Neutrophil (primary cell): ENCODE measurements around the gene GRIK4.

Experiments used
- H3K27ac ChIP-seq: fragments of 200-600 bp; sonication (generic); 2 replicates; pipeline ENCODE4 v1.5.1; 2016; ENCODE audit warnings: mild to moderate bottlenecking, moderate library complexity
- H3K27me3 ChIP-seq: fragments of 200-600 bp; sonication (generic); 2 replicates; pipeline ENCODE4 v1.6.0; 2016; ENCODE audit warnings: mild to moderate bottlenecking
- H3K36me3 ChIP-seq: fragments of 200-600 bp; sonication (generic); 2 replicates; pipeline ENCODE4 v1.5.1; 2017
- H3K4me1 ChIP-seq, 2 experiments: fragments of 200-600 bp in 1 of 2; sonication (generic) in 1 of 2; 1 replicate in 1 of 2; 2 replicates in 1 of 2; pipeline versions ENCODE4 v1.5.1 to v1.6.1; 2013 to 2016; ENCODE audit warnings: low read depth in 1 of 2, low read length in 1 of 2, mild to moderate bottlenecking in 1 of 2, moderate library complexity in 1 of 2; ENCODE audit not compliant: control insufficient read depth in 1 of 2, insufficient read depth in 1 of 2
- H3K4me3 ChIP-seq, 2 experiments: fragments of 200-600 bp in 1 of 2; sonication (generic) in 1 of 2; 1 replicate in 1 of 2; 2 replicates in 1 of 2; pipeline ENCODE4 v1.5.1; 2013 to 2016; ENCODE audit warnings: low read depth in 1 of 2, low read length in 1 of 2, mild to moderate bottlenecking in 1 of 2, moderate library complexity in 1 of 2
- H3K9me3 ChIP-seq: fragments of 200-600 bp; sonication (generic); 2 replicates; pipeline ENCODE4 v1.5.1; 2016
- CTCF ChIP-seq: fragments of 200-600 bp; sonication (generic); IDR thresholded peaks from 2 replicates; pipeline ENCODE4 v1.5.1; 2016; ENCODE audit warnings: antibody characterized with exemption

GRIK4 gene

DNA sequence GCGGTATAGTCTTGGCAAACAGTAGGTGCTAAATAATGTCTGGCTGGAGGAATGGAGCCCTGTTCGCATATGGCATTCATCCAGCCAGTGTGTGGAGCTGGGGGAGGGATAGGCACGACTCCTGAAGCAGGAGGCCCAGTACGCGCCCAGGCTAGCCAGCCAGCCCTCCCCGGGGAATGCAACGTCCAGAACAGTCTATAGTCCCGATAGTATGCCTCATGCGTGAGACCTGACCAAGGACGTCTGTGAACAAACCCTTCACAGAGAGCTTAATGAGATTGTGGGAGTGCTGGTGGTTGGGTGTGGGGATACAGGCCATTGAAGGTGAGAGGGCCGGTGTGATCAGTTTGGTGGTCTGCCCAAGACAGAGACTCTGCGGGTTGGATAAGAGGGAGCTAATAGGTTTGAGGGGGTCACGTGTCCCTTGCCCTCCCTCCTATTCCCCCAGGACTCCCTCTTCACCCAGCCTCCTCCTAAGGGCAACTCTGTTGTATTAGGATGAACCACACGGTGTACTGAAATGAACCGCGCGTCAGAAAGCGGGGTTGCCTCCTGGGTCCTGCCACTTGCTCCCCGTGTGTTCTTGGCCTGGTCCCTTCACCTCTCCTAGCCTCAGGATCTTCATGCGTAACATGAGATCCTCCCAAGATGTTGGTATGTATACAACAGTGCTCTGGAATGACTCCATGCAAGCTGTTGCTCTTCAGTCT, 987 bp upstream of the GRIK4 start:
- Histone ChIP-seq H3K9me3 (no peaks in the 10 kb centered on the region), H3K4me1 (peaks cover 0 to 2% of the 10 kb centered on the region in 2 experiments), H3K4me3 (no peak overlapping the region), H3K36me3 (no peaks in the 10 kb centered on the region), H3K27me3 (peaks cover 97% of the 10 kb centered on the region), H3K27ac (no peak overlapping the region)
- TF ChIP-seq CTCF, result no peak

DNA sequence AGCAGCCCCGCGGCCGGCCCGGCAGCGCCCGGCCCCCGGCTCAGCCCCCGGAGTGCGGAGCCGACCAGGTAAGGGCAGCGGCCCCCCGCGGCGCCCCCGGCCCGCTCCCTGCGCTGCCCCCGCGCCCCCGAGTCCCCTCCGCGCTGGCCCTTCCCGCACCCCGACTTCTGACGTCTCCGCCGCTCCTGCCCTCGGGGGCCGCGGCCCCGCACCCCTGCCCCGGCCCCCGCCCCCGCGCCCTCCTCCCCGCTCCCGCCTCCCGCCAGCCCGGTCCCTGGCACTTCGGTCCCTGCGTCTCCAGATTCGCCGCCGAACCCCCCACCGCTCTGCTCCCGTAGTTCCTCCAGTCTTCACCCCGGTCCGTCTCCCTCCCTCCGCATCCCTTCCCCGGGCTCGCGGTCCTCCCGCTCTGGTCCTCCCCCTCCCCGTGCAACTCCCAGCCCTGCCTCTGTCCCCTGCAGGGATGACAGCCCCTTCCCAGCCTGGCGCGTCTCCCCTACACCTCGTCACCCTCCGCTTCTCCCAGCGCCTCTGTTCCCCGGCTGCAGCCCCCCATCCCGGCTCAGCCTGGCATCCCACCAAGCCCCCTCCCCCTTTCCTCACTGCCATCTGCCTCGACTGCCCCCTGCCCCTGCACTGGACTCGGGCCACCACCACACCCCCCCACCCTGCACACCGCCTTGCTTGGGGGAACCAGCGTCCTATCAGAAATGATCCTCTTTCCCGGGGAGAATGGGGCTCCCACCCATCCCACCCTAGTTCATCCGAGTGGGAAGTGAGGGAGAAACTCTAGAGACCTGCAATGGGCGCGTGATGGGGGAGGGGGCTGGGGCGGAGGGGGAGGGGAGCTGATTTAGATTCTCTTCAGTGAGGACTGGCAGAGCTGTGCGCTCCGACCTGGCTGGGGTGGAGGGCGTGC, 531 bp downstream of the GRIK4 start:
- Histone ChIP-seq H3K27me3 (peaks cover 97% of the 10 kb centered on the region), H3K4me3 (no peak overlapping the region), H3K27ac (no peak overlapping the region), H3K4me1 (peaks cover 0 to 2% of the 10 kb centered on the region in 2 experiments), H3K36me3 (no peaks in the 10 kb centered on the region), H3K9me3 (no peaks in the 10 kb centered on the region)
- TF ChIP-seq CTCF, result no peak

DNA sequence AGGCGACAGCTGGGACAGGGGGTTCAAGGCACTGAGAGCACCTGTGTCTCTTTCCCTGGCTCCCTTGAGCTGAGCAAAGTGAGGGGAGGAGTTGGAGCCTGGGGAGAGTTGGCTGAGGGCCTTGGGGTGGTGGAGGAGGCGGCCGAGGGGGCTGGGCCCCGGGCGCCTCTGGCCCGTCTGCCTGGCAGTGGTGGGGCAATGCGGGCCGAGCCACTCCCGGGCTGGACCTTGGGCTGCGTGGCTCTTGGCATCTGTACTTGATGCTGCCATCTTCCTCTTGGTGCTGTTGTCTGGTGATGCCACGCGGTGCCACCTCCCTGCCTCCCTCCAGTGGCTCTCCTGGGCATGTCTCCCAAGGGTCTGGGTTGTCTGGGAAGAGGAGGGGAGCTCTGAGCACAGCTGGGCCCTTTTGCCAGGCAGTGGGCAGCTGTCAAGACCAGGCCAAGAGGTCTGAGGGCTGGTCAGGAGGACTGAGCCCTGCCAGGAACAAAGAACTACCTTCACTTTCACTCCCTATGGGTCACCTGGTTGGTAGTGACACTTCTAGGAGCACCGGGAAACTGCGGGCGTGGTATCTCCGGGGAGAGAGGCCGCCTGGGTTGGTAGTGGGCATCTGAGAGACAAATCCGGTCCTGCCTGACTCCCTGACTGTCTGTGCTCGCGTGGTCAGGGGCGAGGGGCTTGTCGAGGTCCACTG, 1.3 kb downstream of the GRIK4 start:
- TF ChIP-seq CTCF, result no peak
- H3K4me1 ChIP-seq, result peaks cover 0 to 2% of the 10 kb centered on the region in 2 experiments
- H3K4me3 ChIP-seq, result no peak overlapping the region
- H3K27ac ChIP-seq, result no peak overlapping the region
- H3K9me3 ChIP-seq, result no peaks in the 10 kb centered on the region
- no peaks in the 10 kb centered on the region for H3K36me3 ChIP-seq
- H3K27me3 ChIP-seq, result peaks cover 98% of the 10 kb centered on the region

DNA sequence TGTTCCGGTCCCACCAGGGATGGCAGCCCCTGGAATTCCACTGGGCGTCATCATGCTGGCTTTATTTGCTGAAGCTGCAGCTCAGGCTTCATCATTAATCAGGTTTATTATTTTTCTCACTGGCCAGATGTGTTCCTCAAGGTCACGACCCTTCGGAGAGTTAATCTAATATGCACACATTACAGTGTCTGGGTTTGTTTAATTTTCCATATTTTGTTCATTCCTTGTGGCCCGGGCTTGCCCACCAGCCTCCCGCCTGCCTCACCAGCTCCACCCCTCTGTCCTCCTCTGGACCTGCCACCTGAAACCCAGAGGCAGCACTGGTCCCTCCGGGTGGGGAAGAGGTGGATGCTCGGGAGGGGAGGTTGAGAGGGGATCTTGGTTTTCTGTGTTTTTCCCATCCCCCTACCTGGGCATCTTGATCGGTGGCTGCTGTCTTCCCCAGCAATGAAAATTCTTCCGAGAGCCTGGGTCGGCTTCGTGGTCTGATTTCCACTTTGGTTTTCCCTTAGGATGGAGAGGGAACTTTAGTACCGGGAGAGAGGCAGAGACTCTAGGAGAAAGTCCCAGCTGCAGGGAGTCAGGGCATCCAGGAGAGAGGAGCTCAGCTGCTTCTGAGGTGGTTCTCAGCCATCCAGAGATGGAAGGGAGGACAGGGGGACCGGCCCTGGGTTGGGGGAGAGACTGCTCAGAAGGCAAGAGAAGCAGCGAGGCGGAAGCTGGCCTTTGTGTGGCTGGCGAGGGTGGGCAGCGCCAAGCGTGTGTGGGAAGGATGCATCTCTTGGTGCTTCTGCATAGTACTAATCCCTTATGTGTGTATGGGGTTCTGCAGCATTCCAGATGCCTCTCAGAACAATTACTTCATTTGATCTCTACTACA, 2.1 kb downstream of the GRIK4 start:
- peaks cover 96% of the 10 kb centered on the region for H3K27me3 ChIP-seq
- H3K27ac ChIP-seq, result no peak overlapping the region
- TF ChIP-seq CTCF, result no peak
- H3K4me3 ChIP-seq, result no peak overlapping the region
- no peaks in the 10 kb centered on the region for H3K9me3 ChIP-seq
- peaks cover 0 to 2% of the 10 kb centered on the region in 2 experiments for H3K4me1 ChIP-seq
- no peaks in the 10 kb centered on the region for H3K36me3 ChIP-seq
